Fibroblast of pulmonary artery (primary cell): ENCODE measurements around the gene LY9.
A peak's percentile ranks its signal among the peaks of the same experiment; 100 is the strongest.

Experiments used
- DNase-seq: peaks from one replicate; pipeline ENCODE4 v3.0.0-alpha.2; 2010; ENCODE audit warnings: low read depth
- H3K4me3 ChIP-seq: replicated peaks from 2 replicates; pipeline ENCODE4 v1.5.1; 2011; ENCODE audit warnings: low read depth, mild to moderate bottlenecking, control low read depth, low read length, moderate library complexity
- CTCF ChIP-seq: IDR thresholded peaks from 2 replicates; pipeline ENCODE4 v1.5.1; 2011; ENCODE audit warnings: mild to moderate bottlenecking, control low read depth, low read length, inconsistent platforms; ENCODE audit errors: missing control alignments

Gene LY9

DNA sequence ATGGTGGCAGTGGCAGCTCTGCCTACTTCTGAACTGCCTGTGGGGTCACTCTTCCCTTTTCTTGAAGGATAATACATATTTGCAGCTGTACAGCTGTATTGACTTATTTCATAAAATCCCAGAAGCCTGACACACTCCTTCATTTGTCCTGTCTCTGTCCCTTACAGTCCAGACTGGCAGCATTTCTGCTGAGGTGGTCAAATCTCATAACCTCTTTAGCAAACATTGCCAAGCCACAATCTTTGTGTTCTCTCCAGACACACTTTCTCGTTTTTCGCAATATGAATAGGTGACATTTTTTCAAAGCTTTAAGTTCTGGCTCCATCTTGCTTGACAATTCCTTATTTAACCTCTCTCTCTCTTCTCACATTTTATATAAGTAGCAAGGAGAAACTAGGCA lies 15.2 kb downstream of the LY9 start:
- H3K4me3 ChIP-seq: no peak overlapping the region
- TF ChIP-seq CTCF: no peak
- no peak for DNase-seq

GRCh38 chr1:160813215-160813614 lies 17.2 kb downstream of the LY9 start:
- no peak for TF ChIP-seq CTCF
- no peak overlapping the region for H3K4me3 ChIP-seq
- DNase-seq: no peak

DNA sequence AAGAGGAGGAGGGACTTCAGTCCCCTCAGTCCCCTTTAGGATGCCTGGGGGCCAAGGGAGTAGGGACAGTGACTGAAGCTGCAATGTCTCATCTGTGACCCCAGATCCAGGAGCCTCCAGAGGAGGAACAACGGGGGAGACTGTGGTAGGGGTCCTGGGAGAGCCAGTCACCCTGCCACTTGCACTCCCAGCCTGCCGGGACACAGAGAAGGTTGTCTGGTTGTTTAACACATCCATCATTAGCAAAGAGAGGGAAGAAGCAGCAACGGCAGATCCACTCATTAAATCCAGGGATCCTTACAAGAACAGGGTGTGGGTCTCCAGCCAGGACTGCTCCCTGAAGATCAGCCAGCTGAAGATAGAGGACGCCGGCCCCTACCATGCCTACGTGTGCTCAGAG lies 18.3 kb downstream of the LY9 start:
- H3K4me3 ChIP-seq: no peak overlapping the region
- TF ChIP-seq CTCF: no peak
- no peak for DNase-seq

GRCh38 chr1:160814856-160815255 lies 18.9 kb downstream of the LY9 start:
- DNase-seq: no peak
- TF ChIP-seq CTCF: no peak

DNA sequence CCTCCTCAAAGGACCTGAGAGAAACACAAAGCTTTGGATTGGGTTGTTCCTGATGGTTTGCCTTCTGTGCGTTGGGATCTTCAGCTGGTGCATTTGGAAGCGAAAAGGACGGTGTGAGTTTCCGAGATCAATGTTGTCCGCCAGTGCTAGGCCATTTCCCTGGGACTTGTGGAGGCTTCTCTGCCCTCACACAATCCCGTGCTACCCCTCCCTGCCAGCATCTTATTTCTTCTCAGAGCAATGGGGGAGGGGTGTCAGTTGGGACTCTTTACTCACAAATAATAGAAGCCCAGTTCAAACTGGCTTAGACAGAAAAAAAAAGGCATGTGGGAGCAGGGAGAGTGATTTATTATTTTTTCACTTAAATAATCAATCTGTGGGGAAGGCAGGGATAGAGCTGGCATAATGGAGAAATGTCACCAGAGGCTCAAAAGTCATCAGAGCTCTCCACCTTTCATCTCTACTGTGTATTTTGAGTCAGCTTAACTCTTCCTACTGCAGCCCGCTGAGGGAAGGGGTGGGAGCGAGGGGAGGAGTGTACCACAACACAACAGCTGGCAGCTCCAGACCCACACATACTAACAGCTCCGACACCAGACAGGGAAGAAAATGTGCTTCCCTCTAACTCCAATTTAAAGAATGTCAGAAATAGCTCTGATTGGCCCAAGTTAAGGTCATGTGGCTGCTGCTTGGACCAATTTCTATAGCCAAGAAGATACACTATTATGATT lies 22.4 kb downstream of the LY9 start:
- no peak for TF ChIP-seq CTCF
- no peak for DNase-seq
- no peak overlapping the region for H3K4me3 ChIP-seq

More at GRCh38 chr1:160814856-160815255, 18.9 kb downstream of the LY9 start:
- H3K4me3 ChIP-seq: no peak overlapping the region

GRCh38 chr1:160819186-160819585 lies 23.2 kb downstream of the LY9 start:
- no peak for TF ChIP-seq CTCF

DNA sequence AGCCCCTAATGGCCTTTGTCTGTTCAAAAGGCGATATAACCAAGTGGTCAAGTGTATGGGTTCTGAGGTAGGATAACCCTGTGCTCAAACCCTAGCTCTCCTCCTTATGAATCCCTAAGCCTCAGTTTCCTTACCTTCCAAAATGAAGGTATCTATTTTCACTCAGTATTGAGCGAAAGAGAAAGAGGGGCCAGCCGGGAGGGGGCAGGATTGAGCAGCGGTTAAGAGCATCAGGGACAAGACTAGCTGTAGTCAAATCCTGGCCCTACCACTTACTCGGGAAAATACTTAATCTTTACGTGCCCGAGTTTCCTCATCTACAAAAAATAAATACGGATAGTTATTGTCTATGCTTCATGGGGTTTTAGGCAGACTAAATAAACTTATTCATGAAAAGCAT lies 25.7 kb downstream of the LY9 start:
- DNase-seq: no peak
- H3K4me3 ChIP-seq: no peak overlapping the region
- peak; percentile 25 for TF ChIP-seq CTCF

More at GRCh38 chr1:160819186-160819585, 23.2 kb downstream of the LY9 start:
- DNase-seq: no peak
- no peak overlapping the region for H3K4me3 ChIP-seq
